DND-41 (cell line): ENCODE data around the gene MCRIP2.

ENCODE experiments used
- ATAC-seq: fragments of 200-7000 bp; cut with Tn5 transposase; 3 replicates; pipeline ENCODE4 v1.9.1; 2021; ENCODE audit warnings: low read depth; ENCODE audit not compliant: insufficient read depth
- DNase-seq: peaks from one replicate; pipeline ENCODE4 v3.0.0-alpha.2; 2020
- H2AFZ ChIP-seq: 2 replicates; pipeline ENCODE4 v1.6.0; 2012; ENCODE audit warnings: low read depth, low read length
- H3K27ac ChIP-seq: 2 replicates; pipeline ENCODE4 v1.5.1; 2012; ENCODE audit warnings: low read length, inconsistent platforms
- H3K27me3 ChIP-seq: fragments of 200-600 bp; sonication (generic); 2 replicates; pipeline ENCODE4 v1.6.0; 2012; ENCODE audit warnings: low read length, mild to moderate bottlenecking, inconsistent platforms; ENCODE audit not compliant: insufficient read depth, poor library complexity
- H3K36me3 ChIP-seq: 2 replicates; pipeline ENCODE4 v1.5.1; 2012; ENCODE audit warnings: low read length, inconsistent platforms; ENCODE audit not compliant: insufficient read depth
- H3K4me1 ChIP-seq: 2 replicates; pipeline ENCODE4 v1.5.1; 2012; ENCODE audit warnings: mild to moderate bottlenecking, low read length; ENCODE audit not compliant: insufficient read depth
- H3K4me2 ChIP-seq: 2 replicates; pipeline ENCODE4 v1.6.0; 2012; ENCODE audit warnings: mild to moderate bottlenecking, moderate library complexity, low read length, inconsistent platforms; ENCODE audit not compliant: insufficient read depth
- H3K4me3 ChIP-seq, 2 experiments: fragments of 200-600 bp in 1 of 2; shearing (Covaris generic) in 1 of 2; 2 replicates each; pipeline ENCODE4 v1.5.1; 2012 to 2016; ENCODE audit warnings: inconsistent platforms in 2 of 2, low read length in 2 of 2, mild to moderate bottlenecking in 2 of 2, low read depth in 1 of 2, moderate library complexity in 1 of 2
- H3K79me2 ChIP-seq: 2 replicates; pipeline ENCODE4 v1.6.0; 2012; ENCODE audit warnings: low read length, inconsistent platforms; ENCODE audit not compliant: insufficient read depth
- H3K9ac ChIP-seq: 2 replicates; pipeline ENCODE4 v1.6.0; 2012; ENCODE audit warnings: low read depth, mild to moderate bottlenecking, inconsistent platforms, low read length, moderate library complexity
- H3K9me3 ChIP-seq: 2 replicates; pipeline ENCODE4 v1.5.1; 2012; ENCODE audit warnings: low read length, moderate library complexity, mild to moderate bottlenecking, inconsistent platforms; ENCODE audit not compliant: insufficient read depth, severe bottlenecking
- H4K20me1 ChIP-seq: 2 replicates; pipeline ENCODE4 v1.6.0; 2012; ENCODE audit warnings: low read length; ENCODE audit not compliant: insufficient read depth
- EZH2 ChIP-seq: IDR thresholded peaks from 3 replicates; pipeline ENCODE4 v1.6.1; 2012; ENCODE audit warnings: borderline replicate concordance, low read depth, mild to moderate bottlenecking, moderate library complexity, low read length, inconsistent platforms; ENCODE audit not compliant: severe bottlenecking
- TF ChIP-seq, protein P1 (sequence below): IDR thresholded peaks from 2 replicates; pipeline ENCODE4 v1.5.1; 2012; ENCODE audit warnings: borderline replicate concordance, low read length, moderate library complexity, mild to moderate bottlenecking; ENCODE audit not compliant: poor library complexity, severe bottlenecking; ENCODE audit errors: extremely low read depth

Gene MCRIP2

GRCh38 chr16:636206-637080 lies 5.2 kb upstream of the MCRIP2 start, which contains the start of gene METTL26:
Gene METTL26, minus strand, starts transcription at chr16:636305. Its CDS starts 15 bp downstream, at chr16:636290.
- peaks cover 31% of the 10 kb centered on the region for H3K4me1 ChIP-seq
- H3K9ac ChIP-seq = peak within 1 kb of the TSS; percentile 92
- ATAC-seq (peak; percentile 86), DNase-seq (peak; percentile 96)
- H3K27me3 ChIP-seq = no peaks in the 10 kb centered on the region
- peak within 1 kb of the TSS; percentile 80 to 84 for H3K4me3 ChIP-seq
- H3K27ac ChIP-seq = peak within 1 kb of the TSS; percentile 91
- H2AFZ ChIP-seq = peak within 1 kb of the TSS; percentile 89
- H4K20me1 ChIP-seq = peaks cover 22% of the 10 kb centered on the region
- no peak for TF ChIP-seq EZH2
- TF ChIP-seq, protein P1, sequence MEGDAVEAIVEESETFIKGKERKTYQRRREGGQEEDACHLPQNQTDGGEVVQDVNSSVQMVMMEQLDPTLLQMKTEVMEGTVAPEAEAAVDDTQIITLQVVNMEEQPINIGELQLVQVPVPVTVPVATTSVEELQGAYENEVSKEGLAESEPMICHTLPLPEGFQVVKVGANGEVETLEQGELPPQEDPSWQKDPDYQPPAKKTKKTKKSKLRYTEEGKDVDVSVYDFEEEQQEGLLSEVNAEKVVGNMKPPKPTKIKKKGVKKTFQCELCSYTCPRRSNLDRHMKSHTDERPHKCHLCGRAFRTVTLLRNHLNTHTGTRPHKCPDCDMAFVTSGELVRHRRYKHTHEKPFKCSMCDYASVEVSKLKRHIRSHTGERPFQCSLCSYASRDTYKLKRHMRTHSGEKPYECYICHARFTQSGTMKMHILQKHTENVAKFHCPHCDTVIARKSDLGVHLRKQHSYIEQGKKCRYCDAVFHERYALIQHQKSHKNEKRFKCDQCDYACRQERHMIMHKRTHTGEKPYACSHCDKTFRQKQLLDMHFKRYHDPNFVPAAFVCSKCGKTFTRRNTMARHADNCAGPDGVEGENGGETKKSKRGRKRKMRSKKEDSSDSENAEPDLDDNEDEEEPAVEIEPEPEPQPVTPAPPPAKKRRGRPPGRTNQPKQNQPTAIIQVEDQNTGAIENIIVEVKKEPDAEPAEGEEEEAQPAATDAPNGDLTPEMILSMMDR = peak; percentile 29
- H3K9me3 ChIP-seq = no peaks in the 10 kb centered on the region
- peaks cover 23% of the 10 kb centered on the region for H3K79me2 ChIP-seq
- peaks cover 17% of the 10 kb centered on the region for H3K36me3 ChIP-seq
- peak within 1 kb of the TSS; percentile 92 for H3K4me2 ChIP-seq

DNA sequence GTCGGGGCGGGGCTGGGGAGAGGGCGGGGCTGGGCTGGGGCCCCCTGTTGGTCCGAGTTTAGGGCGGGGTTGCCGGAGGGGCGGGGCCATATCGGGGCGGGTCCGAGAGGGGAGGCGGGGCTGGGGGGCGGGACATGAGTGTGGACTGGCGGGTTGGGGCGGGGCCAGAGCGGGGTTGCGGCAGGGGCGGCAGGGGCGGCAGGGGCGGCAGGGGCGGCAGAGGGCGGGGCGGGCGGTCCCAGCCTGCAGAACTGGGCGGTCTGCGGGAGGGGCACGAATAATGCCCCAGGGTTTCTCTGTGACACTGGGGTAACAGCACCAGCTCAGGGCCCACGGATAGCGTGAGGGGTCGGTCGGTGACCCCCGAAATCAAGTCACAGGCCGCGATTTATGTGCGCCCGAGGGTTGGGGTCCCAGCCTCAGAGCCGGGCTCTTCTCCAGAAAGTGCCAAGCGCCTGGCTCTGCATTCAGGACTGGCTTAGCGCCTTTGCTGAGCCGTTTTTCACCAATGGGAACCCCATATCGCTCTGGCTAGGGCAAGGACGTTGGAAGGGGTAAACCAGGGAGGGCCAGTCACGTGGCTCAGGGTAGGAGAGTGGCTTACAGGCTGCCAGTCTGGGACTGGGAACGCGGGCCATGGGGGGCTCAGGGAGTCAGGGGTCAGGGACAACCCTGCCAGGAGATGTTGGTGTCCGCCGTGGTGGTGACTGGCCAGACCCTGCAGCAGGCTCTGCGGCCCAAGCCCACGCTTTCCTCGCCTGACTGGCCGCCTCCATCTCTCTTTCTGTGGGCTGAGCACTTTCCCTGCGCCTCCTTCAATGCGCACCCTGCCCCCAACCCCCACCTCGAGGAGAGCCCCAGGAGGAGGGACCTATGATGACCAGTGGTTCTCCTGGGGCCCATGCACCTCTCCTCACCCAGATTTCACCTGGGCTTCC lies 4.3 kb upstream of the MCRIP2 start:
- Histone ChIP-seq H2AFZ (peak overlapping the region; percentile 89), H3K27ac (peak overlapping the region; percentile 91), H3K79me2 (peaks cover 23% of the 10 kb centered on the region), H3K9ac (peak overlapping the region; percentile 92), H4K20me1 (peaks cover 22% of the 10 kb centered on the region), H3K4me2 (peak overlapping the region; percentile 92), H3K4me3 (peak overlapping the region; percentile 80 to 84; a peak in 3 of 4 replicates), H3K36me3 (peaks cover 17% of the 10 kb centered on the region), H3K9me3 (no peaks in the 10 kb centered on the region), H3K4me1 (peaks cover 38% of the 10 kb centered on the region), H3K27me3 (no peaks in the 10 kb centered on the region)
- DNase-seq (no peak), ATAC-seq (no peak)
- TF ChIP-seq EZH2 = no peak
- TF ChIP-seq, protein P1 = no peak

DNA sequence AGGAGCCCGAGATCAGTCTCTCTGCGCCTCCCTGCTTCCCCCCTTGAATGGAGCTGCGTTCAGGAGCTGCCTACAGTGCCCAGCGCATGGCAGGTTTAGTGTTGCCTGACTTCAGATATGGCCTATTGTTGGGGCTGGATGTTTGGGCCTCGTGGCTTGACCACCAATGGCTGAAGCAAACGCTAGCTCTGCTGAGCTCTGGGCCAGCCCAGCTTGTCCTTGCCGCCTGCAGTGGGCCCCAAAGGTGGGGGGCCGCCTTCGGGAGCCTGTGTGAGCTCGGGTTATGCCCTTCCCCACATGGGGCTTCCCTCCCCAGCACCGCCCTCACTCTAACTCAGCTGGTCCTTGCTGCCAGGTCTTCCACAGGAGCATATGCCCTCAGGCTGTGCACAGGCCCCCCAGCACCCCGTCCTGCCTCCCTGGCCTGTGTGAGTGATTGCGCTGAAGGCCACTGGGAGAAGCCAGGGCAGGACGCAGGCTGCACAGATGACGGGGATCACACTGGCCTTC lies 3.5 kb upstream of the MCRIP2 start:
- no peak for DNase-seq
- Histone ChIP-seq H2AFZ (no peak overlapping the region), H3K36me3 (peaks cover 17% of the 10 kb centered on the region), H3K4me1 (peaks cover 45% of the 10 kb centered on the region), H3K79me2 (peaks cover 24% of the 10 kb centered on the region), H3K27me3 (no peaks in the 10 kb centered on the region), H3K4me2 (peak overlapping the region; percentile 60; the same call in 1 of the 2 replicates), H4K20me1 (peaks cover 22% of the 10 kb centered on the region), H3K9ac (no peak overlapping the region), H3K4me3 (no peak overlapping the region), H3K27ac (no peak overlapping the region), H3K9me3 (no peaks in the 10 kb centered on the region)
- ATAC-seq = no peak
- TF ChIP-seq, protein P1 = no peak
- TF ChIP-seq EZH2 = no peak
